ENCODE results near the gene AKR1C1.
"Not testable (repeated sequence)": the region's sequence is repeated elsewhere in the genome, so short reads cannot be mapped to it uniquely, and the experiment has no call there.

- not testable (repeated sequence) for TF ChIP-seq EZH2phosphoT487 (IDR thresholded peaks at IDR 0.05; ENCODE audit: borderline replicate concordance); CTCF (IDR thresholded peaks at IDR 0.05 in 2 of 3, conservative IDR thresholded peaks at IDR 0.05 in 1 of 3; ENCODE audit: borderline replicate concordance in 1 of 3, insufficient read depth in 1 of 3, low read depth in 2 of 3, low read length in 2 of 3); CEBPB (IDR thresholded peaks at IDR 0.05; ENCODE audit: low read depth); SRF (IDR thresholded peaks at IDR 0.05; ENCODE audit: low read depth); EZH2 (IDR thresholded peaks at IDR 0.05); POLR2AphosphoS5 (IDR thresholded peaks at IDR 0.05; ENCODE audit: low read depth, low read length); MAX (IDR thresholded peaks at IDR 0.05)
These were observed 29.3 kb downstream of the AKR1C1 start for GRCh38 chr10:4992564-4992963.

Measured in HCT116 (cell line).